HG02884 (cell line): ENCODE results near the gene TGFBRAP1.

Source experiments
- ATAC-seq: cut with Tn5 transposase; IDR thresholded peaks from one replicate; pipeline ENCODE4 v1.9.1; 2021; ENCODE audit warnings: mild to moderate bottlenecking, moderate library complexity; ENCODE audit not compliant: unreplicated experiment

TGFBRAP1 gene

GRCh38 chr2:105243961-105244360, 85.6 kb downstream of the TGFBRAP1 start:
- ATAC-seq, result no peak

GRCh38 chr2:105242286-105242993, 87.1 kb downstream of the TGFBRAP1 start:
- ATAC-seq, result no peak

- no peak for ATAC-seq
These were observed 88.1 kb downstream of the TGFBRAP1 start, which contains the start of gene GPR45 for GRCh38 chr2:105241443-105241842. TSS of gene GPR45 (plus strand) at chr2:105241743. CDS start at chr2:105241859, 116 bp downstream.

- no peak for ATAC-seq
These were observed 89.6 kb downstream of the TGFBRAP1 start for GRCh38 chr2:105239924-105240323.

GRCh38 chr2:105238664-105239240, 90.8 kb downstream of the TGFBRAP1 start:
- ATAC-seq, result no peak

GRCh38 chr2:105237045-105237765, 92.3 kb downstream of the TGFBRAP1 start:
- ATAC-seq, result no peak

GRCh38 chr2:105236060-105236424, 93.5 kb downstream of the TGFBRAP1 start:
- no peak for ATAC-seq

GRCh38 chr2:105235388-105236059, 94.0 kb downstream of the TGFBRAP1 start:
- peak; percentile 64 for ATAC-seq

GRCh38 chr2:105231232-105231619, 98.3 kb downstream of the TGFBRAP1 start:
- no peak for ATAC-seq

GRCh38 chr2:105224444-105224843, 105.1 kb downstream of the TGFBRAP1 start:
- no peak for ATAC-seq

- ATAC-seq, result no peak
These were observed 108.9 kb downstream of the TGFBRAP1 start for GRCh38 chr2:105220604-105221003.

- ATAC-seq, result peak; percentile 64
These were observed 113.8 kb downstream of the TGFBRAP1 start for GRCh38 chr2:105215586-105216192.
